PFSK-1 (cell line): ENCODE results near the gene CDCP1.

Experiments
- FOXP2 ChIP-seq: optimal IDR thresholded peaks from 2 replicates; pipeline ENCODE3; 2011; ENCODE audit warnings: borderline replicate concordance, control low read depth, inconsistent platforms; ENCODE audit not compliant: insufficient read depth; ENCODE audit errors: extremely low read length, extremely low read depth
- POLR2AphosphoS5 ChIP-seq: IDR thresholded peaks from 2 replicates; pipeline ENCODE4 v1.6.1; 2012; ENCODE audit warnings: low read depth, mild to moderate bottlenecking, control low read depth, low read length, moderate library complexity
- REST ChIP-seq, 2 experiments: IDR thresholded peaks; 2 replicates each; pipeline versions ENCODE4 v1.6.1 to v1.8.0; 2011 to 2012; ENCODE audit warnings: low read depth in 2 of 2, low read length in 2 of 2, control low read depth in 1 of 2, inconsistent platforms in 1 of 2, mild to moderate bottlenecking in 1 of 2, moderate library complexity in 1 of 2; ENCODE audit not compliant: insufficient read depth in 1 of 2
- SIN3A ChIP-seq: IDR thresholded peaks from 2 replicates; pipeline ENCODE4 v1.6.1; 2012; ENCODE audit warnings: mild to moderate bottlenecking, low read length, moderate library complexity, borderline replicate concordance; ENCODE audit not compliant: insufficient read depth
- TAF1 ChIP-seq: IDR thresholded peaks from 2 replicates; pipeline ENCODE4 v1.6.1; 2012; ENCODE audit warnings: low read length, control low read depth, borderline replicate concordance; ENCODE audit not compliant: insufficient read depth

CDCP1 gene

GRCh38 chr3:45188719-45189659 lies 42.8 kb upstream of the CDCP1 start:
- no peak for TF ChIP-seq FOXP2
- TF ChIP-seq REST (IDR thresholded peaks at IDR 0.05; ENCODE audit: insufficient read depth in 1 of 2, low read depth in 2 of 2, low read length in 2 of 2) = no peak
- no peak for TF ChIP-seq POLR2AphosphoS5
- no peak for TF ChIP-seq TAF1
- no peak for TF ChIP-seq SIN3A

GRCh38 chr3:45187694-45188141 lies 41.5 kb upstream of the CDCP1 start:
- TF ChIP-seq FOXP2 (no peak), REST (IDR thresholded peaks at IDR 0.05; ENCODE audit: insufficient read depth in 1 of 2, low read depth in 2 of 2, low read length in 2 of 2) (no peak), SIN3A (no peak), POLR2AphosphoS5 (no peak), TAF1 (no peak)

- no peak for TF ChIP-seq SIN3A
- no peak for TF ChIP-seq POLR2AphosphoS5
- TF ChIP-seq REST (IDR thresholded peaks at IDR 0.05; ENCODE audit: insufficient read depth in 1 of 2, low read depth in 2 of 2, low read length in 2 of 2) = no peak
- TF ChIP-seq TAF1 = no peak
- TF ChIP-seq FOXP2 = no peak
These were observed 40.7 kb upstream of the CDCP1 start for GRCh38 chr3:45186871-45187270.

GRCh38 chr3:45185461-45185860 lies 39.3 kb upstream of the CDCP1 start:
- TF ChIP-seq REST (IDR thresholded peaks at IDR 0.05; ENCODE audit: insufficient read depth in 1 of 2, low read depth in 2 of 2, low read length in 2 of 2) (no peak), SIN3A (no peak), POLR2AphosphoS5 (no peak), FOXP2 (no peak), TAF1 (no peak)
